ENCODE results near the gene MED26. TPM values are rescaled to one million over a fixed set of nuclear protein-coding genes. Genes with fewer than 3 reads are reported as not detected.

Gene MED26
- total RNA-seq, 2 donors from 2014 or later = 10.8 to 11.8 TPM

DNA sequence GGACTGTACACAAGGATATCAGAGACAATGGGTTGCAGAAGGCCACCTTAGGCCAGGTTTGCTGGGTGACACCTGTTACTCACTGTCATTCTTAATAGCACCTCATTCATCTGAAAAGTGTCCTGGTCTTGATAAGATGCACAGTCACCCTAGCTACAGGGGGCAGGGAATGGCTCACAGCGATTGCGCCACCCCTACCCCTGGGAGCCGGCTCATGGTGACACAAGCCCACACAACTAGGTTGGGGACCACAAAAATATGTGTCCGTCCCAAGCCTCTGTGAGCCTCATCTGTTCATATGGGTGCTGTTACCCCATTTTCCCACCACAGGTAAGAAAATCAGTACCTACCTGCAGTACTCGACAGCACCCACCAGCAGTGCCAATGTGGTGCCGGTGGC lies 23.4 kb downstream of the MED26 start:
- Histone ChIP-seq H3K4me3 (ENCODE audit: low read length) (no peak overlapping the region), H3K4me1 (ENCODE audit: control insufficient read depth, insufficient read depth, low read length) (no peaks in the 10 kb centered on the region), H3K9me3 (ENCODE audit: control insufficient read depth, low read length) (no peaks in the 10 kb centered on the region), H3K9ac (ENCODE audit: extremely low read depth, low read length, poor library complexity, severe bottlenecking) (no peak overlapping the region), H3K36me3 (ENCODE audit: control insufficient read depth, insufficient read depth, low read length) (peaks cover 5% of the 10 kb centered on the region), H3K27ac (ENCODE audit: low read depth, low read length) (no peak overlapping the region), H3K27me3 (ENCODE audit: control insufficient read depth, insufficient read depth, low read length, poor library complexity, severe bottlenecking) (no peaks in the 10 kb centered on the region)
- Mint-ChIP-seq H3K27ac (no peak overlapping the region), H3K4me1 (peaks cover 2% of the 10 kb centered on the region), H3K36me3 (ENCODE audit: low read depth) (no peaks in the 10 kb centered on the region), H3K27me3 (ENCODE audit: insufficient read depth) (no peaks in the 10 kb centered on the region), H3K9me3 (no peaks in the 10 kb centered on the region), H3K4me3 (no peak overlapping the region)
- 97 to 100% methylated on average over 3 to 6 of the region's 6 CpGs for WGBS, 2 experiments (ENCODE audit: insufficient coverage in 1 of 2, insufficient read length in 1 of 2)
- TF ChIP-seq, protein P1, sequence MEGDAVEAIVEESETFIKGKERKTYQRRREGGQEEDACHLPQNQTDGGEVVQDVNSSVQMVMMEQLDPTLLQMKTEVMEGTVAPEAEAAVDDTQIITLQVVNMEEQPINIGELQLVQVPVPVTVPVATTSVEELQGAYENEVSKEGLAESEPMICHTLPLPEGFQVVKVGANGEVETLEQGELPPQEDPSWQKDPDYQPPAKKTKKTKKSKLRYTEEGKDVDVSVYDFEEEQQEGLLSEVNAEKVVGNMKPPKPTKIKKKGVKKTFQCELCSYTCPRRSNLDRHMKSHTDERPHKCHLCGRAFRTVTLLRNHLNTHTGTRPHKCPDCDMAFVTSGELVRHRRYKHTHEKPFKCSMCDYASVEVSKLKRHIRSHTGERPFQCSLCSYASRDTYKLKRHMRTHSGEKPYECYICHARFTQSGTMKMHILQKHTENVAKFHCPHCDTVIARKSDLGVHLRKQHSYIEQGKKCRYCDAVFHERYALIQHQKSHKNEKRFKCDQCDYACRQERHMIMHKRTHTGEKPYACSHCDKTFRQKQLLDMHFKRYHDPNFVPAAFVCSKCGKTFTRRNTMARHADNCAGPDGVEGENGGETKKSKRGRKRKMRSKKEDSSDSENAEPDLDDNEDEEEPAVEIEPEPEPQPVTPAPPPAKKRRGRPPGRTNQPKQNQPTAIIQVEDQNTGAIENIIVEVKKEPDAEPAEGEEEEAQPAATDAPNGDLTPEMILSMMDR (conservative IDR thresholded peaks at IDR 0.05) = no peak
- DNase-seq = no peak

GRCh38 chr19:16603090-16603489 lies 24.9 kb downstream of the MED26 start:
- Mint-ChIP-seq H3K4me3 (no peak overlapping the region), H3K36me3 (ENCODE audit: low read depth) (no peaks in the 10 kb centered on the region), H3K4me1 (peaks cover 8% of the 10 kb centered on the region), H3K27ac (no peak overlapping the region), H3K9me3 (no peaks in the 10 kb centered on the region), H3K27me3 (ENCODE audit: insufficient read depth) (no peaks in the 10 kb centered on the region)
- Histone ChIP-seq H3K9ac (ENCODE audit: extremely low read depth, low read length, poor library complexity, severe bottlenecking) (no peak overlapping the region), H3K27me3 (ENCODE audit: control insufficient read depth, insufficient read depth, low read length, poor library complexity, severe bottlenecking) (no peaks in the 10 kb centered on the region), H3K4me1 (ENCODE audit: control insufficient read depth, insufficient read depth, low read length) (no peaks in the 10 kb centered on the region), H3K4me3 (ENCODE audit: low read length) (no peak overlapping the region), H3K36me3 (ENCODE audit: control insufficient read depth, insufficient read depth, low read length) (peaks cover 5% of the 10 kb centered on the region), H3K9me3 (ENCODE audit: control insufficient read depth, low read length) (no peaks in the 10 kb centered on the region), H3K27ac (ENCODE audit: low read depth, low read length) (no peak overlapping the region)
- TF ChIP-seq, protein P1 (conservative IDR thresholded peaks at IDR 0.05) = no peak
- no peak for DNase-seq
- WGBS, 2 experiments (ENCODE audit: insufficient coverage in 1 of 2, insufficient read length in 1 of 2) = 87 to 90% methylated on average over 3 of the region's 3 CpGs

DNA sequence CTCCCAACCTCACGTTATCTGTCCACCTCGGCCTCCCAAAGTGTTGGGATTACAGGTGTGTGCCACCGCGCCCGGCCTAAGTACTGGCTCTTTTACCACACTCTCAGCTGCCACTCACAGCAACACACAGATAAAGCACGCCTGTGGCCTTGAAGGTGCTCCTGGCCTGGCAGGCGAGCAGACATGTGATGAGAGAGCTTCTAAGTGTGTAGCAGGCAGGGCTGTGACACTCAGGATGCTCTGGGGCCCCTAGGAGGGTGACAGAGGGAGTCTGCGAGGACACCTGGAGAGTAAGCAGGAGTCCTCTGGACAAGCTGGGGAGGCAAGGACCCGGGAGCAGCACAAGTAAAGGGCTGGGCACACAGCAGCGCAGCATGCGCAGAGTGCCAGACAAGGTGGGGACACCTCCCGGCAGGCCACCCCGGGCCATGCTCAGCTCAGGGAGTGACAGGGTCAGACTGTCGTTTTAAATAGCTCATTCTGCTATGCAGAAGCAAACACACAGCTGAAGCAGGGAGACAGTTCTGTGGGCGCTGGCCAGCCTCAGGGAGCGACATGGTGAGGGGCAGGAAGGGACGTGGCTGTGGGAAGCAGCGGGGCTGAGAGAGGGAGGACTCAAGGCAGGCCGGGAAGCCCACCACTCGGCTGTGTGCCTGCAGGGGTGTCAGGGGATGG lies 26.5 kb downstream of the MED26 start:
- H3K9ac ChIP-seq (ENCODE audit: extremely low read depth, low read length, poor library complexity, severe bottlenecking) = no peak overlapping the region
- DNase-seq = no peak
- H3K36me3 ChIP-seq (ENCODE audit: control insufficient read depth, insufficient read depth, low read length) = peaks cover 5% of the 10 kb centered on the region
- Mint-ChIP-seq H3K4me1 (peaks cover 8% of the 10 kb centered on the region), H3K27me3 (ENCODE audit: insufficient read depth) (no peaks in the 10 kb centered on the region), H3K4me3 (no peak overlapping the region), H3K27ac (no peak overlapping the region), H3K9me3 (no peaks in the 10 kb centered on the region), H3K36me3 (ENCODE audit: low read depth) (no peaks in the 10 kb centered on the region)
- WGBS, 2 experiments (ENCODE audit: insufficient coverage in 1 of 2, insufficient read length in 1 of 2) = 96% methylated on average over 13 to 20 of the region's 20 CpGs
- no peaks in the 10 kb centered on the region for H3K27me3 ChIP-seq (ENCODE audit: control insufficient read depth, insufficient read depth, low read length, poor library complexity, severe bottlenecking)
- H3K27ac ChIP-seq (ENCODE audit: low read depth, low read length) = no peak overlapping the region
- no peak overlapping the region for H3K4me3 ChIP-seq (ENCODE audit: low read length)
- TF ChIP-seq, protein P1 (conservative IDR thresholded peaks at IDR 0.05) = no peak
- no peaks in the 10 kb centered on the region for H3K4me1 ChIP-seq (ENCODE audit: control insufficient read depth, insufficient read depth, low read length)
- no peaks in the 10 kb centered on the region for H3K9me3 ChIP-seq (ENCODE audit: control insufficient read depth, low read length)

Measured in endodermal cell (in vitro differentiated cells).